Measurements from ENCODE around the gene NKD1.

Gene NKD1

GRCh38 chr16:50529334-50529733 is 18.9 kb upstream of the NKD1 start:
- Histone ChIP-seq H3K27me3 (ENCODE audit: low read depth, low read length) (peaks cover 20% of the 10 kb centered on the region; the same call in 1 of the 2 replicates), H3K79me2 (ENCODE audit: low read length) (no peaks in the 10 kb centered on the region), H2AFZ (ENCODE audit: low read depth, low read length) (no peak overlapping the region), H3K27ac (ENCODE audit: low read length) (no peak overlapping the region), H3K4me3 (ENCODE audit: low read length) (no peak overlapping the region), H3K4me2 (ENCODE audit: low read length) (no peak overlapping the region), H3K9me3 (ENCODE audit: insufficient read depth, low read length) (no peaks in the 10 kb centered on the region), H3K36me3 (replicated peaks; ENCODE audit: low read depth, low read length) (no peaks in the 10 kb centered on the region), H4K20me1 (ENCODE audit: insufficient read depth, low read length) (no peaks in the 10 kb centered on the region), H3K9ac (ENCODE audit: low read length) (no peak overlapping the region), H3K4me1 (ENCODE audit: low read length) (no peaks in the 10 kb centered on the region)
- TF ChIP-seq EZH2phosphoT487 (IDR thresholded peaks at IDR 0.05; ENCODE audit: low read depth) = no peak
- no peak for TF ChIP-seq CTCF (IDR thresholded peaks at IDR 0.05; ENCODE audit: low read depth, low read length)

GRCh38 chr16:50530277-50531236 is 17.6 kb upstream of the NKD1 start:
- H3K79me2 ChIP-seq (ENCODE audit: low read length) = no peaks in the 10 kb centered on the region
- H2AFZ ChIP-seq (ENCODE audit: low read depth, low read length) = no peak overlapping the region
- H3K4me1 ChIP-seq (ENCODE audit: low read length) = no peaks in the 10 kb centered on the region
- no peaks in the 10 kb centered on the region for H3K9me3 ChIP-seq (ENCODE audit: insufficient read depth, low read length)
- no peak for TF ChIP-seq EZH2phosphoT487 (IDR thresholded peaks at IDR 0.05; ENCODE audit: low read depth)
- TF ChIP-seq CTCF (IDR thresholded peaks at IDR 0.05; ENCODE audit: low read depth, low read length) = no peak
- no peak overlapping the region for H3K27ac ChIP-seq (ENCODE audit: low read length)
- H3K4me2 ChIP-seq (ENCODE audit: low read length) = no peak overlapping the region
- peaks cover 20% of the 10 kb centered on the region; the same call in 1 of the 2 replicates for H3K27me3 ChIP-seq (ENCODE audit: low read depth, low read length)
- no peaks in the 10 kb centered on the region for H3K36me3 ChIP-seq (replicated peaks; ENCODE audit: low read depth, low read length)
- no peak overlapping the region for H3K4me3 ChIP-seq (ENCODE audit: low read length)
- H4K20me1 ChIP-seq (ENCODE audit: insufficient read depth, low read length) = no peaks in the 10 kb centered on the region
- no peak overlapping the region for H3K9ac ChIP-seq (ENCODE audit: low read length)

- Histone ChIP-seq H3K4me3 (ENCODE audit: low read length) (no peak overlapping the region), H3K27me3 (ENCODE audit: low read depth, low read length) (peaks cover 19% of the 10 kb centered on the region; the same call in 1 of the 2 replicates), H3K9me3 (ENCODE audit: insufficient read depth, low read length) (no peaks in the 10 kb centered on the region), H4K20me1 (ENCODE audit: insufficient read depth, low read length) (no peaks in the 10 kb centered on the region), H3K9ac (ENCODE audit: low read length) (no peak overlapping the region), H3K4me2 (ENCODE audit: low read length) (no peak overlapping the region), H3K27ac (ENCODE audit: low read length) (no peak overlapping the region), H3K79me2 (ENCODE audit: low read length) (no peaks in the 10 kb centered on the region), H3K36me3 (replicated peaks; ENCODE audit: low read depth, low read length) (no peaks in the 10 kb centered on the region), H2AFZ (ENCODE audit: low read depth, low read length) (no peak overlapping the region), H3K4me1 (ENCODE audit: low read length) (no peaks in the 10 kb centered on the region)
- TF ChIP-seq CTCF (IDR thresholded peaks at IDR 0.05; ENCODE audit: low read depth, low read length) (no peak), EZH2phosphoT487 (IDR thresholded peaks at IDR 0.05; ENCODE audit: low read depth) (no peak)
These were observed 16.8 kb upstream of the NKD1 start for GRCh38 chr16:50531359-50531758.

- no peak overlapping the region for H3K4me3 ChIP-seq (ENCODE audit: low read length)
- H2AFZ ChIP-seq (ENCODE audit: low read depth, low read length) = no peak overlapping the region
- peaks cover 15% of the 10 kb centered on the region; the same call in 1 of the 2 replicates for H3K27me3 ChIP-seq (ENCODE audit: low read depth, low read length)
- no peak overlapping the region for H3K9ac ChIP-seq (ENCODE audit: low read length)
- H3K4me2 ChIP-seq (ENCODE audit: low read length) = no peak overlapping the region
- H3K27ac ChIP-seq (ENCODE audit: low read length) = no peak overlapping the region
- H4K20me1 ChIP-seq (ENCODE audit: insufficient read depth, low read length) = no peaks in the 10 kb centered on the region
- H3K4me1 ChIP-seq (ENCODE audit: low read length) = no peaks in the 10 kb centered on the region
- H3K79me2 ChIP-seq (ENCODE audit: low read length) = no peaks in the 10 kb centered on the region
- no peaks in the 10 kb centered on the region for H3K36me3 ChIP-seq (replicated peaks; ENCODE audit: low read depth, low read length)
- TF ChIP-seq EZH2phosphoT487 (IDR thresholded peaks at IDR 0.05; ENCODE audit: low read depth) (no peak), CTCF (IDR thresholded peaks at IDR 0.05; ENCODE audit: low read depth, low read length) (no peak)
- H3K9me3 ChIP-seq (ENCODE audit: insufficient read depth, low read length) = no peaks in the 10 kb centered on the region
These were observed 16.3 kb upstream of the NKD1 start for GRCh38 chr16:50531901-50532300.
